Mesothelial cell of epicardium (in vitro differentiated cells): ENCODE measurements around the gene RNF223. TPM values are rescaled to one million over a fixed set of nuclear protein-coding genes. Genes with fewer than 3 reads are reported as not detected.

ENCODE experiments used
- DNase-seq, 2 experiments: peaks; one replicate each; pipeline ENCODE4 v3.0.0; 2021; ENCODE audit warnings: low spot score in 2 of 2; ENCODE audit not compliant: unreplicated experiment in 2 of 2
- H3K27ac Mint-ChIP-seq: 2 replicates; pipeline ENCODE4 v1.8.0; 2021; ENCODE audit warnings: mixed read lengths
- H3K27me3 Mint-ChIP-seq: 2 replicates; pipeline ENCODE4 v1.8.0; 2021; ENCODE audit warnings: low read depth, mixed read lengths
- H3K36me3 Mint-ChIP-seq: 2 replicates; pipeline ENCODE4 v1.8.0; 2021; ENCODE audit warnings: mixed read lengths
- H3K4me1 Mint-ChIP-seq: 2 replicates; pipeline ENCODE4 v1.8.0; 2021; ENCODE audit warnings: mixed read lengths
- H3K4me3 Mint-ChIP-seq: 2 replicates; pipeline ENCODE4 v1.8.0; 2021; ENCODE audit warnings: mild to moderate bottlenecking, moderate library complexity, mixed read lengths
- H3K9me3 Mint-ChIP-seq: 2 replicates; pipeline ENCODE4 v1.8.0; 2021; ENCODE audit warnings: mixed read lengths
- CTCF ChIP-seq: fragments of 200-600 bp; sonication (generic); IDR thresholded peaks from one replicate; pipeline ENCODE4 v1.5.0; 2021; ENCODE audit warnings: antibody characterized with exemption; ENCODE audit not compliant: unreplicated experiment
- total RNA-seq: library from RNA; stranded (reverse); gene quantifications from 3 replicates; pipeline ENCODE4 v1.2.1, GENCODE V29; 2021

Gene RNF223
- total RNA-seq, 1 donor from 2014 or later, result 0.27 TPM

- H3K9me3 Mint-ChIP-seq, result no peaks in the 10 kb centered on the region
- H3K27me3 Mint-ChIP-seq, result peaks cover 6% of the 10 kb centered on the region
- H3K4me1 Mint-ChIP-seq, result peaks cover 30% of the 10 kb centered on the region
- no peak for TF ChIP-seq CTCF
- DNase-seq, result no peak
- H3K4me3 Mint-ChIP-seq, result no peak overlapping the region
- H3K36me3 Mint-ChIP-seq, result no peaks in the 10 kb centered on the region
- no peak overlapping the region for H3K27ac Mint-ChIP-seq
Observed at GRCh38 chr1:1027791-1028190, 46.3 kb downstream of the RNF223 start.

- Mint-ChIP-seq H3K27ac (no peak overlapping the region), H3K27me3 (no peaks in the 10 kb centered on the region), H3K4me1 (peaks cover 33% of the 10 kb centered on the region), H3K9me3 (no peaks in the 10 kb centered on the region), H3K36me3 (no peaks in the 10 kb centered on the region), H3K4me3 (no peak overlapping the region)
- TF ChIP-seq CTCF, result no peak
- no peak for DNase-seq
Observed at GRCh38 chr1:1026599-1027413, 47.3 kb downstream of the RNF223 start.

GRCh38 chr1:1025730-1026129 is 48.4 kb downstream of the RNF223 start:
- Mint-ChIP-seq H3K27ac (peak overlapping the region; percentile 66), H3K4me3 (peak overlapping the region; percentile 22), H3K9me3 (no peaks in the 10 kb centered on the region), H3K36me3 (no peaks in the 10 kb centered on the region), H3K4me1 (peaks cover 38% of the 10 kb centered on the region), H3K27me3 (no peaks in the 10 kb centered on the region)
- TF ChIP-seq CTCF, result no peak
- no peak for DNase-seq

- Mint-ChIP-seq H3K27me3 (no peaks in the 10 kb centered on the region), H3K9me3 (no peaks in the 10 kb centered on the region), H3K4me1 (peaks cover 38% of the 10 kb centered on the region), H3K4me3 (peak overlapping the region; percentile 38), H3K36me3 (no peaks in the 10 kb centered on the region), H3K27ac (peak overlapping the region; percentile 87)
- peak; percentile 69 to 78 for DNase-seq
- TF ChIP-seq CTCF, result no peak
Observed at GRCh38 chr1:1024771-1025699, 49.1 kb downstream of the RNF223 start.

GRCh38 chr1:1024149-1024770 is 49.8 kb downstream of the RNF223 start:
- peak overlapping the region; percentile 87 for H3K27ac Mint-ChIP-seq
- TF ChIP-seq CTCF, result no peak

More at GRCh38 chr1:1024149-1024770, 49.8 kb downstream of the RNF223 start:
- Mint-ChIP-seq H3K4me3 (peak overlapping the region; percentile 38), H3K9me3 (no peaks in the 10 kb centered on the region), H3K27me3 (no peaks in the 10 kb centered on the region), H3K4me1 (peaks cover 38% of the 10 kb centered on the region), H3K36me3 (no peaks in the 10 kb centered on the region)
- DNase-seq, result no peak
